Fibroblast of the aortic adventitia (primary cell): ENCODE results near the gene NCKIPSD. TPM values are rescaled to one million over a fixed set of nuclear protein-coding genes. Genes with fewer than 3 reads are reported as not detected.

Experiments used
- DNase-seq: peaks from one replicate; pipeline ENCODE4 v3.0.0-alpha.2; 2010; ENCODE audit warnings: low read depth
- H3K4me3 ChIP-seq: 2 replicates; pipeline ENCODE4 v1.5.1; 2011; ENCODE audit warnings: low read depth, mild to moderate bottlenecking, control low read depth, low read length, moderate library complexity
- total RNA-seq: library from RNA; depleted of rRNA; stranded (reverse); fragments of >200 nt; gene quantifications from 2 replicates; pipeline ENCODE4 v1.2.3, GENCODE V29; 2012; ENCODE audit warnings: low replicate concordance
- TF ChIP-seq, protein P1 (sequence below): IDR thresholded peaks from 2 replicates; pipeline ENCODE4 v1.5.1; 2011; ENCODE audit warnings: mild to moderate bottlenecking, low read length, control low read depth, inconsistent platforms; ENCODE audit not compliant: insufficient read depth

Gene NCKIPSD
- total RNA-seq, 1 donor: 20.0 TPM

DNA sequence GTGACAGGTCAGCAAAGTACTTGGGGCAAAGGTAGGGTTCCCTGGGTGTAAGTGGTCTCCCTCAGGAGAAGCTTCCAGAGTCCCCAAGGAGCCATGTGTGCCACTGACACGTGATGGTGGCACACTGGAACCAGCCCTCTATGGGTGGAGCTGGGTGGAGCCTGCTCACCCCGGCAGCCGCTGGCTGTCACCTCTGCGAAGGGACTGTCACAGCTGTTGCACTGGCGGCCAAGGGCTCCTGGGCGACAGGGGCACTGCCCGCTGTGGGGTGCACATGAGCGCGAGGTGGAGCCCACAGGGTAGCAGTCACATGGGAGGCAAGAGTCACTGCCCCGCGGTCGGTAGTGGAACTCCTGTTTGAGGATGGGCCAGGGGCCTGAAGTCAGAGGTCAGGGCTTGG, 35.0 kb downstream of the NCKIPSD start:
- no peak for DNase-seq
- H3K4me3 ChIP-seq: no peak overlapping the region
- TF ChIP-seq, protein P1, sequence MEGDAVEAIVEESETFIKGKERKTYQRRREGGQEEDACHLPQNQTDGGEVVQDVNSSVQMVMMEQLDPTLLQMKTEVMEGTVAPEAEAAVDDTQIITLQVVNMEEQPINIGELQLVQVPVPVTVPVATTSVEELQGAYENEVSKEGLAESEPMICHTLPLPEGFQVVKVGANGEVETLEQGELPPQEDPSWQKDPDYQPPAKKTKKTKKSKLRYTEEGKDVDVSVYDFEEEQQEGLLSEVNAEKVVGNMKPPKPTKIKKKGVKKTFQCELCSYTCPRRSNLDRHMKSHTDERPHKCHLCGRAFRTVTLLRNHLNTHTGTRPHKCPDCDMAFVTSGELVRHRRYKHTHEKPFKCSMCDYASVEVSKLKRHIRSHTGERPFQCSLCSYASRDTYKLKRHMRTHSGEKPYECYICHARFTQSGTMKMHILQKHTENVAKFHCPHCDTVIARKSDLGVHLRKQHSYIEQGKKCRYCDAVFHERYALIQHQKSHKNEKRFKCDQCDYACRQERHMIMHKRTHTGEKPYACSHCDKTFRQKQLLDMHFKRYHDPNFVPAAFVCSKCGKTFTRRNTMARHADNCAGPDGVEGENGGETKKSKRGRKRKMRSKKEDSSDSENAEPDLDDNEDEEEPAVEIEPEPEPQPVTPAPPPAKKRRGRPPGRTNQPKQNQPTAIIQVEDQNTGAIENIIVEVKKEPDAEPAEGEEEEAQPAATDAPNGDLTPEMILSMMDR: no peak

GRCh38 chr3:48648188-48648850, 37.4 kb downstream of the NCKIPSD start:
- DNase-seq: no peak
- H3K4me3 ChIP-seq: no peak overlapping the region
- TF ChIP-seq, protein P1: no peak

- no peak for DNase-seq
- no peak overlapping the region for H3K4me3 ChIP-seq
- TF ChIP-seq, protein P1: no peak
Measured at GRCh38 chr3:48647714-48648113, 38.0 kb downstream of the NCKIPSD start.

- TF ChIP-seq, protein P1: no peak
- DNase-seq: no peak
- no peak overlapping the region for H3K4me3 ChIP-seq
Measured at GRCh38 chr3:48644898-48645760, 40.6 kb downstream of the NCKIPSD start.

DNA sequence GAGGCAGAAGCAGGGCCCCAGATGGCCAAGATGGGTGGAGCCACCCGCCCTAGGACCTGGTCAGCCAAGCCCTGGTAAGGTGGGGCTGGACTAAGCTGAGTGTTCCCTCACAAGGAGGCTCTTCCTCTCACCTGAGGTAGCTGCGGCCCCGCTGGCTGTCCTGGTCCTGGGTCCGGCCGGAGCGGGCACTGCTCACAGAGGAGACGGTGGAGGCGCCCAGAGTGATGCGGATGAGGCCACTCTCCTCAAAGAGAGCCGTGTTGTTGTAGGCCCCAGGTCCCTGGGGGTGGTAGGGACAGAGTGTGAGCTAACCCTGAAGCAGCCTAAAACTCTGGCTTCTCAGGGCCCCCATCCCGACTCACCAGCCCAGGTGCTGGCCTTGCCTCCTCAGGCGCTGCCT, 43.1 kb downstream of the NCKIPSD start:
- no peak overlapping the region for H3K4me3 ChIP-seq
- TF ChIP-seq, protein P1: no peak

DNA sequence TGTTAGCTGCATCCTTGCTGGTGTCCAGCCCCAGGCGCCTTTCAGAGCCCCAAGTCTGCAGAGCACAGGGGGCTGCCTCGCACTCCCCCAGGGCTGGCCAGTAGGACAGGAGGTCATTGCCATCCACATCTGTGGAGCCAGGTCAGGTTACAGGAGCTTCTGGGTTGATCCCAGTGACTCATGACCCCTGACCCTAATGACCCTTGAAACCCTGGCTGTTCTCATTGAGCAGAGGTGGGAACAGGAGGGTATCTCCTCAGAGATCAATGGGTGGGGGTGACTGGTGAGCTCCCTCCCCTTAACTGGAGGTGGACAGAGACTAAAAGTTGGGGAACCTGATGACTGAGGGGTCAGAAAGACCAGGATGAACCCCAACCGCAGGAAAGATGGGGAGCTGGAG, 44.3 kb downstream of the NCKIPSD start:
- DNase-seq: no peak
- no peak overlapping the region for H3K4me3 ChIP-seq
- TF ChIP-seq, protein P1: no peak

More for the DNA sequence above, 43.1 kb downstream of the NCKIPSD start:
- DNase-seq: no peak
